Effector memory CD4-positive, alpha-beta T cell (primary cell): ENCODE data around the gene TAF3.
A peak's percentile ranks its signal among the peaks of the same experiment; 100 is the strongest.

Source experiments
- DNase-seq, 3 donors: peaks; one replicate each; pipeline ENCODE4 v3.0.0-alpha.2; 2020
- H3K27ac ChIP-seq: 2 replicates; pipeline ENCODE4 v1.7.0; 2013; ENCODE audit warnings: mild to moderate bottlenecking, low read length, moderate library complexity; ENCODE audit not compliant: insufficient read depth, poor library complexity, severe bottlenecking
- H3K27me3 ChIP-seq: replicated peaks from 2 replicates; pipeline ENCODE4 v1.7.0; 2013; ENCODE audit warnings: mild to moderate bottlenecking, low read length; ENCODE audit not compliant: insufficient read depth, control insufficient read depth, poor library complexity, severe bottlenecking
- H3K36me3 ChIP-seq: 2 replicates; pipeline ENCODE4 v1.7.0; 2013; ENCODE audit warnings: mild to moderate bottlenecking, low read length, moderate library complexity; ENCODE audit not compliant: control insufficient read depth, insufficient read depth
- H3K4me1 ChIP-seq: 2 replicates; pipeline ENCODE4 v1.7.0; 2013; ENCODE audit warnings: low read length, mild to moderate bottlenecking; ENCODE audit not compliant: control insufficient read depth, insufficient read depth, poor library complexity, severe bottlenecking
- H3K4me3 ChIP-seq: 2 replicates; pipeline ENCODE4 v1.7.0; 2013; ENCODE audit warnings: low read length, low read depth, mild to moderate bottlenecking; ENCODE audit not compliant: insufficient read depth, poor library complexity, severe bottlenecking
- H3K9me3 ChIP-seq: 2 replicates; pipeline ENCODE4 v1.7.0; 2013; ENCODE audit warnings: mild to moderate bottlenecking, low read length, moderate library complexity; ENCODE audit not compliant: control insufficient read depth

TAF3 gene

GRCh38 chr10:8040651-8041050, 222.3 kb downstream of the TAF3 start:
- Histone ChIP-seq H3K27ac (no peak overlapping the region), H3K4me1 (peaks cover 39% of the 10 kb centered on the region), H3K9me3 (no peaks in the 10 kb centered on the region), H3K27me3 (peaks cover 94% of the 10 kb centered on the region), H3K36me3 (no peaks in the 10 kb centered on the region), H3K4me3 (no peak overlapping the region)
- DNase-seq = no peak

- Histone ChIP-seq H3K4me3 (no peak overlapping the region), H3K27ac (no peak overlapping the region), H3K27me3 (peaks cover 95% of the 10 kb centered on the region), H3K9me3 (no peaks in the 10 kb centered on the region), H3K36me3 (no peaks in the 10 kb centered on the region), H3K4me1 (peaks cover 46% of the 10 kb centered on the region)
- no peak for DNase-seq
Measured at GRCh38 chr10:8041284-8041991, 223.1 kb downstream of the TAF3 start.

- no peak for DNase-seq
- Histone ChIP-seq H3K27me3 (peaks cover 95% of the 10 kb centered on the region), H3K36me3 (no peaks in the 10 kb centered on the region), H3K9me3 (no peaks in the 10 kb centered on the region), H3K4me3 (no peak overlapping the region), H3K4me1 (peaks cover 52% of the 10 kb centered on the region), H3K27ac (no peak overlapping the region)
Measured at GRCh38 chr10:8041992-8042720, 223.9 kb downstream of the TAF3 start.

GRCh38 chr10:8042721-8043568, 224.6 kb downstream of the TAF3 start:
- H3K36me3 ChIP-seq = no peaks in the 10 kb centered on the region
- no peaks in the 10 kb centered on the region for H3K9me3 ChIP-seq
- H3K27me3 ChIP-seq = peaks cover 97% of the 10 kb centered on the region
- H3K4me1 ChIP-seq = peaks cover 53% of the 10 kb centered on the region
- H3K4me3 ChIP-seq = no peak overlapping the region
- DNase-seq = no peak
- H3K27ac ChIP-seq = no peak overlapping the region

- H3K9me3 ChIP-seq = no peaks in the 10 kb centered on the region
- peaks cover 61% of the 10 kb centered on the region for H3K4me1 ChIP-seq
- H3K27ac ChIP-seq = no peak overlapping the region
- H3K4me3 ChIP-seq = no peak overlapping the region
- H3K36me3 ChIP-seq = no peaks in the 10 kb centered on the region
- peak in 2 of 3 donors; percentile 12 to 46 for DNase-seq
- H3K27me3 ChIP-seq = peaks cover 97% of the 10 kb centered on the region
Measured at GRCh38 chr10:8043569-8044306, 225.4 kb downstream of the TAF3 start.

- no peak overlapping the region for H3K4me3 ChIP-seq
- DNase-seq = no peak
- no peak overlapping the region for H3K27ac ChIP-seq
- peaks cover 97% of the 10 kb centered on the region for H3K27me3 ChIP-seq
- H3K4me1 ChIP-seq = peaks cover 68% of the 10 kb centered on the region
- H3K36me3 ChIP-seq = no peaks in the 10 kb centered on the region
- H3K9me3 ChIP-seq = no peaks in the 10 kb centered on the region
Measured at GRCh38 chr10:8044331-8044907, 226.1 kb downstream of the TAF3 start.

GRCh38 chr10:8044908-8045725, 226.8 kb downstream of the TAF3 start:
- Histone ChIP-seq H3K4me1 (peaks cover 75% of the 10 kb centered on the region), H3K4me3 (peak overlapping the region; percentile 17), H3K27ac (no peak overlapping the region), H3K9me3 (no peaks in the 10 kb centered on the region), H3K36me3 (no peaks in the 10 kb centered on the region), H3K27me3 (peaks cover 97% of the 10 kb centered on the region)
- no peak for DNase-seq

GRCh38 chr10:8045726-8046494, 227.6 kb downstream of the TAF3 start:
- DNase-seq = no peak
- H3K27ac ChIP-seq = no peak overlapping the region
- H3K27me3 ChIP-seq = peaks cover 97% of the 10 kb centered on the region
- H3K9me3 ChIP-seq = no peaks in the 10 kb centered on the region
- H3K36me3 ChIP-seq = no peaks in the 10 kb centered on the region
- H3K4me3 ChIP-seq = peak overlapping the region; percentile 17
- peaks cover 83% of the 10 kb centered on the region for H3K4me1 ChIP-seq
